SK-N-SH (cell line): ENCODE measurements around the gene RBM47. TPM values are rescaled to one million over a fixed set of nuclear protein-coding genes. Genes with fewer than 3 reads are reported as not detected.

Experiments used
- CTCF ChIA-PET: fragments of 300-600, 350-600 bp; formaldehyde crosslinking; extraction: SDS; loops from one replicate; lab custom pipeline; 2021; lab: Yijun Ruan, JAX
- POLR2A ChIA-PET: fragments of 350-600 bp; sonication (Branson Sonifier 250); formaldehyde crosslinking; extraction: SDS; loops from one replicate; lab custom pipeline; 2020; ENCODE audit warnings: antibody characterized with exemption, inconsistent platforms; lab: Yijun Ruan, JAX
- DNase-seq: peaks from one replicate; pipeline ENCODE4 v3.0.0; 2012
- H2AFZ ChIP-seq: fragments of 200-600 bp; sonication (generic); 2 replicates; pipeline ENCODE4 v1.8.1; 2016; ENCODE audit warnings: antibody characterized with exemption, mild to moderate bottlenecking, low read depth
- H3F3A ChIP-seq: fragments of 200-600 bp; sonication (generic); replicated peaks from 2 replicates; pipeline ENCODE3; 2016; ENCODE audit warnings: antibody characterized with exemption, mild to moderate bottlenecking; ENCODE audit not compliant: insufficient read depth
- H3K27ac ChIP-seq, 2 experiments: fragments of 200-500 bp in 1 of 2; fragments of 200-600 bp in 1 of 2; sonication (Bioruptor generic) in 1 of 2; sonication (generic), shearing (Covaris generic) in 1 of 2; 2 replicates each; pipeline versions ENCODE4 v1.5.1 to v1.6.1; 2014 to 2016; ENCODE audit warnings: low read depth in 2 of 2, inconsistent platforms in 1 of 2, low read length in 1 of 2, mild to moderate bottlenecking in 1 of 2, mixed read lengths in 1 of 2
- H3K27me3 ChIP-seq: fragments of 200-600 bp; sonication (generic), shearing (Covaris generic); 2 replicates; pipeline ENCODE4 v1.6.1; 2016; ENCODE audit warnings: mixed run types; ENCODE audit not compliant: insufficient read depth
- H3K36me3 ChIP-seq, 2 experiments: fragments of 200-500 bp in 1 of 2; fragments of 200-600 bp in 1 of 2; sonication (Bioruptor generic) in 1 of 2; sonication (generic) in 1 of 2; replicated peaks in 1 of 2; 2 replicates each; pipeline versions ENCODE3 to v1.5.1; 2014 to 2016; ENCODE audit warnings: low read length in 1 of 2, mild to moderate bottlenecking in 1 of 2; ENCODE audit not compliant: insufficient read depth in 2 of 2, control insufficient read depth in 1 of 2
- H3K4me1 ChIP-seq, 2 experiments: fragments of 200-500 bp in 1 of 2; fragments of 200-600 bp in 1 of 2; sonication (Bioruptor generic) in 1 of 2; sonication (generic), shearing (Covaris generic) in 1 of 2; 2 replicates each; pipeline versions ENCODE4 v1.5.1 to v1.6.1; 2014 to 2016; ENCODE audit warnings: low read depth in 1 of 2, low read length in 1 of 2, mixed run types in 1 of 2; ENCODE audit not compliant: insufficient read depth in 2 of 2, control insufficient read depth in 1 of 2
- H3K4me2 ChIP-seq: fragments of 200-600 bp; sonication (generic), shearing (Covaris generic); 2 replicates; pipeline ENCODE4 v1.6.1; 2017; ENCODE audit warnings: mixed run types
- H3K4me3 ChIP-seq, 2 experiments: fragments of 200-500 bp in 1 of 2; fragments of 200-600 bp in 1 of 2; sonication (Bioruptor generic) in 1 of 2; sonication (generic), shearing (Covaris generic) in 1 of 2; 2 replicates each; pipeline versions ENCODE4 v1.5.1 to v1.8.1; 2014 to 2016; ENCODE audit warnings: low read depth in 2 of 2, inconsistent platforms in 1 of 2, low read length in 1 of 2, mild to moderate bottlenecking in 1 of 2, mixed read lengths in 1 of 2, moderate library complexity in 1 of 2
- H3K79me2 ChIP-seq: fragments of 200-600 bp; sonication (generic); 2 replicates; pipeline ENCODE4 v1.8.1; 2017; ENCODE audit warnings: mild to moderate bottlenecking; ENCODE audit not compliant: insufficient read depth
- H3K9ac ChIP-seq: fragments of 200-600 bp; sonication (generic); 2 replicates; pipeline ENCODE4 v1.6.1; 2017; ENCODE audit warnings: mixed run types
- H3K9me2 ChIP-seq: fragments of 200-600 bp; sonication (generic); 2 replicates; pipeline ENCODE4 v1.6.1; 2017; ENCODE audit warnings: mixed run types
- H3K9me3 ChIP-seq: fragments of 200-600 bp; sonication (generic); 2 replicates; pipeline ENCODE4 v1.6.1; 2017; ENCODE audit warnings: mixed run types, mild to moderate bottlenecking, moderate library complexity
- H4K20me1 ChIP-seq: fragments of 200-600 bp; sonication (generic); 2 replicates; pipeline ENCODE4 v1.6.1; 2017; ENCODE audit warnings: mild to moderate bottlenecking, mixed run types; ENCODE audit not compliant: insufficient read depth
- CHD2 ChIP-seq: fragments of 150-350 bp; IDR thresholded peaks from 2 replicates; pipeline ENCODE4 v1.6.1; 2018; ENCODE audit warnings: low read length; ENCODE audit not compliant: partially characterized antibody
- EZH2phosphoT487 ChIP-seq: fragments of 200-600 bp; sonication (generic); IDR thresholded peaks from 2 replicates; pipeline ENCODE4 v1.6.1; 2017; ENCODE audit warnings: low read depth, mixed run types, mild to moderate bottlenecking, antibody characterized with exemption, moderate library complexity, borderline replicate concordance
- FOXJ3 ChIP-seq: sonication (generic); formaldehyde crosslinking; IDR thresholded peaks from 2 replicates; pipeline ENCODE4 v1.5.1; 2020; ENCODE audit warnings: mild to moderate bottlenecking, missing genetic modification reagents
- FOXM1 ChIP-seq: IDR thresholded peaks from 2 replicates; pipeline ENCODE4 v1.4.0; 2012; ENCODE audit warnings: low read depth, mild to moderate bottlenecking
- GATA2 ChIP-seq: sonication (generic); formaldehyde crosslinking; IDR thresholded peaks from 2 replicates; pipeline ENCODE4 v1.5.0; 2020; ENCODE audit warnings: mild to moderate bottlenecking, missing genetic modification reagents
- MEF2A ChIP-seq: IDR thresholded peaks from 2 replicates; pipeline ENCODE4 v1.4.0; 2012; ENCODE audit warnings: low read depth, borderline replicate concordance
- MXI1 ChIP-seq: IDR thresholded peaks from 2 replicates; pipeline ENCODE4 v1.6.1; 2012; ENCODE audit warnings: mild to moderate bottlenecking, low read depth, low read length, improper control_type of control experiment
- NFIC ChIP-seq: IDR thresholded peaks from 2 replicates; pipeline ENCODE4 v1.4.0; 2012; ENCODE audit warnings: borderline replicate concordance
- NRF1 ChIP-seq: IDR thresholded peaks from 2 replicates; pipeline ENCODE4 v1.6.1; 2012; ENCODE audit warnings: low read depth, mild to moderate bottlenecking, low read length
- RAD21 ChIP-seq: IDR thresholded peaks from 2 replicates; pipeline ENCODE4 v1.6.1; 2012; ENCODE audit warnings: mild to moderate bottlenecking, low read length
- RCOR1 ChIP-seq: fragments of 150-350 bp; IDR thresholded peaks from 2 replicates; pipeline ENCODE4 v1.6.1; 2017; ENCODE audit warnings: antibody characterized with exemption, low read length
- SMC3 ChIP-seq: IDR thresholded peaks from 2 replicates; pipeline ENCODE4 v1.6.1; 2012; ENCODE audit warnings: low read depth, low read length, improper control_type of control experiment
- TAF1 ChIP-seq: IDR thresholded peaks from 2 replicates; pipeline ENCODE4 v1.6.1; 2012; ENCODE audit warnings: low read depth, mild to moderate bottlenecking, low read length, moderate library complexity, borderline replicate concordance
- TCF12 ChIP-seq: IDR thresholded peaks from 2 replicates; pipeline ENCODE4 v1.4.0; 2012
- TEAD4 ChIP-seq: IDR thresholded peaks from 2 replicates; pipeline ENCODE4 v1.4.0; 2012; ENCODE audit warnings: mild to moderate bottlenecking, borderline replicate concordance; ENCODE audit not compliant: insufficient read depth
- WGBS: methylation state at CpG from one replicate; pipeline ENCODE4 v1.1.6; 2017; ENCODE audit warnings: low lambda C conversion rate; 5-methylcytosine and 5-hydroxymethylcytosine counted together
- polyA plus RNA-seq, 3 experiments: library from polyadenylated mRNA; depleted of rRNA; stranded (reverse); fragments of >200 nt; gene quantifications; 2 replicates each; pipeline ENCODE4 v1.2.3, GENCODE V29; 2012
- TF ChIP-seq, protein P1 (sequence below): IDR thresholded peaks from 2 replicates; pipeline ENCODE4 v1.6.1; 2012; ENCODE audit warnings: mild to moderate bottlenecking, low read depth, low read length, moderate library complexity
- TF ChIP-seq, protein P2 (sequence below): fragments of 150-350 bp; IDR thresholded peaks from 2 replicates; pipeline ENCODE4 v1.6.1; 2016; ENCODE audit warnings: mild to moderate bottlenecking, low read depth, low read length
- TF ChIP-seq, protein P3 (sequence below): IDR thresholded peaks from 2 replicates; pipeline ENCODE4; 2012
- TF ChIP-seq, protein P4 (sequence below): IDR thresholded peaks from 2 replicates; pipeline ENCODE4 v1.4.0; 2012; ENCODE audit warnings: low read depth

RBM47 gene
- polyA plus RNA-seq, 1 of the 3 experiments (the other 2 are of a cell fraction) = 6.8 TPM

DNA sequence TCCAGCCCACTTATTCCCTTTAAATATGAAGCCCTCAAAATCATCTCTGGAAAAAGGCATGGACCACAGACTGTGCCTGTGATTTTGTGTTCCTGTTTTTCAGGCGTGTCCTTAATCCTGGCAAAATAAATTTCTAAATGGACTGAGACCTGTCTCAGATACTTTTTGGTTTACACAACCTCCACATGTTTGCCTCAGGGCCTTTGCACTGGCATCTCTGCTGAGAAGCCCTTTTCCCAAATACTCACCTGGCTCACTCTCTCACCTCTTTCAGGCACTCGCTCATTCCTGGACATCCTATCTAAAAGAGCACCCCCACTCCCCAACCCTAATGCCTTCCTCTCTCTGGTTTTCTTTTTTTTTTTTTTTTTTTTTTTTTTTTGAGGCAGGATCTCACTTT, 254.0 kb downstream of the RBM47 start:
- 93% methylated on average over 2 of the region's 2 CpGs for WGBS
- no peak overlapping the region for H3K4me3 ChIP-seq

DNA sequence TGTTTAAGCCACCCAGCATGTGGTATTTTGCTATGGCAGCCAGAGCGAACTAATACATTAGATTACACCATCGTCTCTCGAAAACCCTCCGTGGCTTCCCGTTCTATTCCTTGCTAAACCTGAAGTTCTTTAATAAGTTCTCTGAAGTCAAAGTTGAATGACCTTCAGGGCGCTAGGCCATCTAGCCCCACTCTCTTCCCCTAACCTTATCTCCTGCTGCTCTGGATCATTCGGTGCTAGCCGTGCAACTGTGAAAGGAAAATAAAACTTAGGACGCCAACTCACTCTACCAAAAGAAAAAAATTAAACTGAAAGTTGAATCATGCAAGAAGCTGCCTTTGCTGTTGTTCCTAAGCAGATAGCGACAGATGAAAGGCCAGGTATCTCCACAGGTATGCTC, 254.6 kb downstream of the RBM47 start:
- no peak overlapping the region for H3K4me3 ChIP-seq
- H3K27me3 ChIP-seq = no peaks in the 10 kb centered on the region
- no peak overlapping the region for H3K9ac ChIP-seq
- no peaks in the 10 kb centered on the region for H3K4me1 ChIP-seq
- no peak overlapping the region for H3K27ac ChIP-seq
- no peak overlapping the region for H3K4me2 ChIP-seq
- WGBS = 88% methylated on average over 10 of the region's 10 CpGs
- no peaks in the 10 kb centered on the region for H3K36me3 ChIP-seq
- H3K9me2 ChIP-seq = no peaks in the 10 kb centered on the region
- H2AFZ ChIP-seq = no peak overlapping the region
- CTCF ChIA-PET = no interaction called here
- POLR2A ChIA-PET = no interaction called here
- H3K9me3 ChIP-seq = no peaks in the 10 kb centered on the region
- no peaks in the 10 kb centered on the region for H3K79me2 ChIP-seq
- no peak for DNase-seq
- no peaks in the 10 kb centered on the region for H3F3A ChIP-seq
- H4K20me1 ChIP-seq = no peaks in the 10 kb centered on the region
- TF ChIP-seq, protein P1, sequence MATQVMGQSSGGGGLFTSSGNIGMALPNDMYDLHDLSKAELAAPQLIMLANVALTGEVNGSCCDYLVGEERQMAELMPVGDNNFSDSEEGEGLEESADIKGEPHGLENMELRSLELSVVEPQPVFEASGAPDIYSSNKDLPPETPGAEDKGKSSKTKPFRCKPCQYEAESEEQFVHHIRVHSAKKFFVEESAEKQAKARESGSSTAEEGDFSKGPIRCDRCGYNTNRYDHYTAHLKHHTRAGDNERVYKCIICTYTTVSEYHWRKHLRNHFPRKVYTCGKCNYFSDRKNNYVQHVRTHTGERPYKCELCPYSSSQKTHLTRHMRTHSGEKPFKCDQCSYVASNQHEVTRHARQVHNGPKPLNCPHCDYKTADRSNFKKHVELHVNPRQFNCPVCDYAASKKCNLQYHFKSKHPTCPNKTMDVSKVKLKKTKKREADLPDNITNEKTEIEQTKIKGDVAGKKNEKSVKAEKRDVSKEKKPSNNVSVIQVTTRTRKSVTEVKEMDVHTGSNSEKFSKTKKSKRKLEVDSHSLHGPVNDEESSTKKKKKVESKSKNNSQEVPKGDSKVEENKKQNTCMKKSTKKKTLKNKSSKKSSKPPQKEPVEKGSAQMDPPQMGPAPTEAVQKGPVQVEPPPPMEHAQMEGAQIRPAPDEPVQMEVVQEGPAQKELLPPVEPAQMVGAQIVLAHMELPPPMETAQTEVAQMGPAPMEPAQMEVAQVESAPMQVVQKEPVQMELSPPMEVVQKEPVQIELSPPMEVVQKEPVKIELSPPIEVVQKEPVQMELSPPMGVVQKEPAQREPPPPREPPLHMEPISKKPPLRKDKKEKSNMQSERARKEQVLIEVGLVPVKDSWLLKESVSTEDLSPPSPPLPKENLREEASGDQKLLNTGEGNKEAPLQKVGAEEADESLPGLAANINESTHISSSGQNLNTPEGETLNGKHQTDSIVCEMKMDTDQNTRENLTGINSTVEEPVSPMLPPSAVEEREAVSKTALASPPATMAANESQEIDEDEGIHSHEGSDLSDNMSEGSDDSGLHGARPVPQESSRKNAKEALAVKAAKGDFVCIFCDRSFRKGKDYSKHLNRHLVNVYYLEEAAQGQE = no peak
- TF ChIP-seq FOXM1 = no peak
- no peak for TF ChIP-seq CHD2
- TF ChIP-seq TCF12 = no peak
- TF ChIP-seq TEAD4 = no peak
- TF ChIP-seq, protein P2, sequence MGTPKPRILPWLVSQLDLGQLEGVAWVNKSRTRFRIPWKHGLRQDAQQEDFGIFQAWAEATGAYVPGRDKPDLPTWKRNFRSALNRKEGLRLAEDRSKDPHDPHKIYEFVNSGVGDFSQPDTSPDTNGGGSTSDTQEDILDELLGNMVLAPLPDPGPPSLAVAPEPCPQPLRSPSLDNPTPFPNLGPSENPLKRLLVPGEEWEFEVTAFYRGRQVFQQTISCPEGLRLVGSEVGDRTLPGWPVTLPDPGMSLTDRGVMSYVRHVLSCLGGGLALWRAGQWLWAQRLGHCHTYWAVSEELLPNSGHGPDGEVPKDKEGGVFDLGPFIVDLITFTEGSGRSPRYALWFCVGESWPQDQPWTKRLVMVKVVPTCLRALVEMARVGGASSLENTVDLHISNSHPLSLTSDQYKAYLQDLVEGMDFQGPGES = no peak
- TF ChIP-seq MXI1 = no peak
- TF ChIP-seq, protein P3, sequence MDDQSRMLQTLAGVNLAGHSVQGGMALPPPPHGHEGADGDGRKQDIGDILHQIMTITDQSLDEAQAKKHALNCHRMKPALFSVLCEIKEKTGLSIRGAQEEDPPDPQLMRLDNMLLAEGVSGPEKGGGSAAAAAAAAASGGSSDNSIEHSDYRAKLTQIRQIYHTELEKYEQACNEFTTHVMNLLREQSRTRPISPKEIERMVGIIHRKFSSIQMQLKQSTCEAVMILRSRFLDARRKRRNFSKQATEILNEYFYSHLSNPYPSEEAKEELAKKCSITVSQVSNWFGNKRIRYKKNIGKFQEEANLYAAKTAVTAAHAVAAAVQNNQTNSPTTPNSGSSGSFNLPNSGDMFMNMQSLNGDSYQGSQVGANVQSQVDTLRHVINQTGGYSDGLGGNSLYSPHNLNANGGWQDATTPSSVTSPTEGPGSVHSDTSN = no peak
- no peak for TF ChIP-seq FOXJ3

More for the DNA sequence above, 254.0 kb downstream of the RBM47 start:
- Histone ChIP-seq H3K9me2 (no peaks in the 10 kb centered on the region), H3K27ac (no peak overlapping the region), H3K4me2 (no peak overlapping the region), H2AFZ (no peak overlapping the region), H3F3A (no peaks in the 10 kb centered on the region), H3K4me1 (no peaks in the 10 kb centered on the region), H3K9me3 (no peaks in the 10 kb centered on the region), H3K27me3 (no peaks in the 10 kb centered on the region), H3K36me3 (no peaks in the 10 kb centered on the region), H3K9ac (no peak overlapping the region), H3K79me2 (no peaks in the 10 kb centered on the region), H4K20me1 (no peaks in the 10 kb centered on the region)
- ChIA-PET POLR2A (no interaction called here), CTCF (no interaction called here)
- no peak for DNase-seq
- TF ChIP-seq, protein P4, sequence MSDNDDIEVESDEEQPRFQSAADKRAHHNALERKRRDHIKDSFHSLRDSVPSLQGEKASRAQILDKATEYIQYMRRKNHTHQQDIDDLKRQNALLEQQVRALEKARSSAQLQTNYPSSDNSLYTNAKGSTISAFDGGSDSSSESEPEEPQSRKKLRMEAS = no peak
- TF ChIP-seq MEF2A = no peak
- TF ChIP-seq RCOR1 = no peak
- no peak for TF ChIP-seq GATA2 (CRISPR knock-in tag)
- no peak for TF ChIP-seq TCF12
- TF ChIP-seq, protein P1 = no peak
- no peak for TF ChIP-seq TAF1
- no peak for TF ChIP-seq EZH2phosphoT487
- TF ChIP-seq NRF1 = no peak
- no peak for TF ChIP-seq NFIC
- TF ChIP-seq SMC3 = no peak
- no peak for TF ChIP-seq FOXM1
- TF ChIP-seq RAD21 = no peak
